Limb (tissue), 2 donors: Measurements from ENCODE around the gene MKRN2.
"Not testable (repeated sequence)": the region's sequence is repeated elsewhere in the genome, so short reads cannot be mapped to it uniquely, and the experiment has no call there.

Source experiments
- DNase-seq, 2 donors: peaks; one replicate each; pipeline ENCODE4 v3.0.0-alpha.2; 2016; ENCODE audit errors: extremely low spot score in 2 of 2

The MKRN2 gene

GRCh38 chr3:12588039-12589009 is 31.4 kb downstream of the MKRN2 start:
- DNase-seq = no peak

DNA sequence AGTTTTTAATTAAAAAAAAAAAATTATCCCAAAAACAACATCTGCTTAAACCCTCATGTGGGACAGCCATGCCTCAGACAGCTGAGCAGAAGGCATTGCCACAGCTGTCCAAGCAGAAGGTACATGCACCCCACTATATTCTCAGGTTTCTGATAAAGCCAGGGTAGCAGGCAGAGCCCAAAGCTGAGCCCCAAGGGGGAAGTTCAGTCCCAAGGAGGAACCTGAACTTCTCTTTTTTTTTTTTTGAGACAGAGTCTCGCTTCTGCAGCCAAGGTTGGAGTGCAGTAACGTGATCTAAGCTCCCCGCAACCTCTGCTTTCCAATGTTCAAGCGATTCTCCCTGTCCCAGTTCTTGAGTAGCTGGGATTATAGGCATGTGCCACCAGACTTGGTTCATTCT is 33.2 kb downstream of the MKRN2 start:
- no peak for DNase-seq

- no peak for DNase-seq
Observed at GRCh38 chr3:12591456-12591855, 34.6 kb downstream of the MKRN2 start.

- DNase-seq = no peak
Observed at GRCh38 chr3:12591997-12592715, 35.3 kb downstream of the MKRN2 start.

- DNase-seq = no peak
Observed at GRCh38 chr3:12593473-12593872, 36.6 kb downstream of the MKRN2 start.

- no peak for DNase-seq
Observed at GRCh38 chr3:12598890-12599289, 42.0 kb downstream of the MKRN2 start.

- DNase-seq = no peak
Observed at GRCh38 chr3:12601072-12601471, 44.2 kb downstream of the MKRN2 start.

DNA sequence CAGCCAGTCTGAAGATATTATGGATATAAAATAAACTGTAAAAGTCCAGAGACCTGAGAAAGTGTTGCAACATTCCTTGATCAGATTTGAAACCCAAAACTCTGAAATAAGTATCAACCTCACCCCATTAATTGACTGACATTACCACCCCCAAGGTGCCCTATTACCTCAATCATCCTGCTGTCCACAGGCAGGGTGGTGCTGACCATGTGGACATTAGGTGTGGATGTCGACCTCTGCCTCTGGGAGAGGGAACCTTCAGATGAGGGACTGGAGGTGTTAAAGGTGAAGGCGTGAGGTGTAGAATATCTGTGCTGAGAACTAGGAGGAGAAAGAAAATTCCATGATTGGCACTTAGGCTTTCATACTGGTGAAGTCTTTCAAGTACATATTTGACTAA is 47.1 kb downstream of the MKRN2 start:
- no peak for DNase-seq

- DNase-seq = no peak
Observed at GRCh38 chr3:12608376-12608775, 51.5 kb downstream of the MKRN2 start.

DNA sequence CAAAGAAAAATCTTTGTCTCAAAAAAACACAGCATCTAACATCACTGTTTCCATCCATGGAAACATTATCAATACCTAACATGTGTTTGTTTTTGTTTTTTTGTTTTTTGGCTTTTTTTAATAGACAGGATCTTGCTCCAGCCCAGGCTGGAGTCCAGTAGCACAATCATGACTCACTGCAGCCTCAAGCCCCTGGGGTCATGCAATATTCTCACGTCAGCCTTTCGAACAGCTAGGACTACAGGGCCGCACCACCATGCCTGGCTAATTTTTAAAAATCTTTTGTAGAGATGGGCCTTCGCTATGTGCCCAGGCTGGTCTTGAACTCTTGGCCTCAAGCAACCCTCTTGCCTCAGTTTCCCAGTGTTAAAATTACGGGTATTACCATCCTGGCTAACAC is 54.2 kb downstream of the MKRN2 start:
- DNase-seq = no peak

DNA sequence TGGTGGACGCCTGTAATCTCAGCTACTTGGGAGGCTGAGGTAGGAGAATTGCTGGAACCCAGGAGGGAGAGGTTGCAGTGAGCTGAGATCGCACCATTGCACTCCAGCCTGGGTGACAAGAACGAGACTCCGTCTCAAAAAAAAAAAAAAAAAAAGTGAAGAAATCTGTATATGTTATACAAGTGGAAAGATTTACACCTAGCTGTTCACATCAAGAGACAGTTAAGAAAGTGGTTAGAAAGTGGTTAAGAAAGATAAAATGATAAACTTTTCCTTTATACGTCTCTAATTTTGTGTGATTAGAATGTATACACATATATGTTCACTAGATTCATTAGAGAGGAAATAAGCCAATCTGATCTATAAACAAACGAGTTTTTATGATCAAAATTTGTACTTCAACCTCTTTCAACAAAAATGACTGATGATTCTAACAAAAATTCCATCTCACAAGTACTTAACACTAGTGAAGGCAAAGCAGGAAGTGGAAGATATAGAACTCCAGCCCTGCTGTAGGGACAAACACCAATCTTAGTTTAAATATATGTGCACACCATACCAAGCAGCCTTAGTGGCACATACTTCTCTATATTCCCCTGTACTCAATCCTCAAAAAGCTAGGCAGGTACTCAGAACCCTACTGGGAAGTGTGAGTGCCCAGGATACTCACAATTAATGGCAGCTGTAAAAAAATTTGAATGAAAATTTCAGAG is 55.8 kb downstream of the MKRN2 start:
- DNase-seq = no peak

- DNase-seq = no peak
Observed at GRCh38 chr3:12613250-12613649, 56.4 kb downstream of the MKRN2 start.

DNA sequence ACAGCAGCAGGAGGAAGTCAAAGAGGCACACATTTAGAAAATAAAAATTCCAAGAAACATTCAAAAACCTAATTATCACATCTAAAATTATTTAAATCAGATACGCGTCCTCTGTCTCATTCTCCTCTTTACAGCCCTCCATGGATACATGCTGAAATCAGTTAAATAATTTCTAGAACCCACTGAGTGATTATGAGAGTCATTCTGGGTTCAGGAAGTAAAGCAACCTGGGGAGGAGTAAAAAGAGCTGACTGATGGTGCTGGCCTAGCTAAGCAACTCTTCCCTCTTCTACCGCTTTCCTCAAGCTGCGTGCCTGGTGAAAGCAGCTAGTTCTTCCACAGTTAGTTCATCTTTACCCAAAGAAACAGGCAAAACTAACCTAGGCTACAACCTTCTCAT is 58.4 kb downstream of the MKRN2 start:
- no peak for DNase-seq

- DNase-seq = no peak
Observed at GRCh38 chr3:12618426-12618825, 61.5 kb downstream of the MKRN2 start.

- no peak for DNase-seq
Observed at GRCh38 chr3:12620305-12620704, 63.4 kb downstream of the MKRN2 start.

DNA sequence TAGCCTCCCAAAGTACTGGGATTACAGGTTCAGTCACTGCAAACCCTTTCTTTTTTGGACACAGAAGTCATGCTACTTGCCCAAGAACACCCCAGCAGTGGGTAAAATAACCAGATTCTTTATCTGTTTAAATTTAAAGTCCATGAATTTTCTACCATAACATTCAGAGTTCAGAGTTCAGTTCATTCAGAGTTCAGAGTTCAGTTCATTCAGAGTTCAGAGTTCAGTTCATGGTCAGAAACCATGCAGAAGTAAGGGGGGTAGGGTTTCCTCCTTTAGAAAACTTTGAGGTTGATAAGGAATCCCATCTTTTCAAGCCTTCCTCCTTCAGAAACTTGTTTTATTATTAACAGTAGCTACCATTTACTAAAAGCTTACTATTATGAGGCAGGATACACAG is 63.8 kb downstream of the MKRN2 start:
- no peak for DNase-seq

- DNase-seq = no peak
Observed at GRCh38 chr3:12622335-12622734, 65.4 kb downstream of the MKRN2 start.

- no peak for DNase-seq
Observed at GRCh38 chr3:12624056-12624455, 67.2 kb downstream of the MKRN2 start.

- DNase-seq = not testable (repeated sequence)
Observed at GRCh38 chr3:12624964-12625363, 68.1 kb downstream of the MKRN2 start.

DNA sequence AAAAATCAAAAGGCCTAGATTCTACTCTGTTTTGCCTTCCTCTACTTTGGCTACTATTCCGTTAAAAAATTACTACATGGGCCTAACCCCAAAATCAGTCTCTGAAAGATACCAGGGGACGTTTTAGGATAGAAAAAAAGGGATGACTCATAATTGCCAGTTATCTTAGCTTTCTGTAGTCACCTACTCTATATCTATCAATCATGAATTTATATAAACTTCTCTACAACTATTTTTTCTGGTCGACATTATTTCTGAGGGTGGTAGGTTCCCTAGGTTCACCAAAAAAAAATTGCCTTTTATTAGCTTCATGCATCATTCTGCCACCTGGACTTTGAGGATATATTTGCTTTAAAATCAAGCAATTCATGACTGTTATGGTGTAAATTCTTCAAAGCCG is 70.5 kb downstream of the MKRN2 start:
- no peak for DNase-seq

DNA sequence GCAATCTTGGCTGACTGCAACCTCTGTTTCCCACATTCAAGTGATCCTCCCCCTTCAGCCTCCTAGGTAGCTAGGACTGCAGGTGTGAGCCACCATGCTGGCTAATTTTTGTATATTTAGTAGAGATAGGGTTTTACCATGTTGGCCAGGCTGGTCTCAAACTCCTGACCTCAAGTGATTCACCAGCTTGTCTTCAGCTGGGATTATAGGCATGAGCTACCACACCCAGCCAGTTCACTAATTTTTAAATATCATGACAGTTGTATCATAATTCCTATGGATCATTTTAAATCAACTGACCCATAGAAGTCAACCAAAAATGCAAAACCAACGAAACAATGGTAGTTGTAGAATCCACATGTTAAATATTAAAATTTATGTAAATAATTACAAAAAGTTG is 71.9 kb downstream of the MKRN2 start:
- no peak for DNase-seq

DNA sequence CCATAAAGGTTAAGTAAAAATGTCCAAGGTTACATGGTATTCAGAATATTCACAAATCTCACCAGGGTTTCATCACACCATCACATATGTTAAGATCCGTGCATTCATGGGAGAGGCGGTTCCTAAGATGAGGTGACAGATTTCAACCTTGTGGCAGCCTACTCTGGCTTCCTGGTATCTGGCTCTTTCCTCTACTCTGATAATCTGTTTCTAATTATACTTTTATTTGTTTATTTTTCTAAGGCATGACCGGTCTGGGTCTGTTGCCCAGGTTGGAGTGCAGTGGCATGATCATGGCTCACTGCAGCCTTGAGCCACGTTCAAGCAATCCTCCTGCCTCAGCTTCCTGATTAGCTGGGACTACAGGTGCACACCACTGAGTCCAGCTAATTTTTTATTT is 72.7 kb downstream of the MKRN2 start:
- no peak for DNase-seq
